Effector memory CD4-positive, alpha-beta T cell (primary cell): ENCODE data around the gene CCDC88C.
"Not testable (repeated sequence)": the region's sequence is repeated elsewhere in the genome, so short reads cannot be mapped to it uniquely, and the experiment has no call there.

Source experiments
- DNase-seq, 3 donors: peaks; one replicate each; pipeline ENCODE4 v3.0.0-alpha.2; 2020
- H3K27ac ChIP-seq: 2 replicates; pipeline ENCODE4 v1.7.0; 2013; ENCODE audit warnings: mild to moderate bottlenecking, low read length, moderate library complexity; ENCODE audit not compliant: insufficient read depth, poor library complexity, severe bottlenecking
- H3K27me3 ChIP-seq: replicated peaks from 2 replicates; pipeline ENCODE4 v1.7.0; 2013; ENCODE audit warnings: mild to moderate bottlenecking, low read length; ENCODE audit not compliant: insufficient read depth, control insufficient read depth, poor library complexity, severe bottlenecking
- H3K36me3 ChIP-seq: 2 replicates; pipeline ENCODE4 v1.7.0; 2013; ENCODE audit warnings: mild to moderate bottlenecking, low read length, moderate library complexity; ENCODE audit not compliant: control insufficient read depth, insufficient read depth
- H3K4me1 ChIP-seq: 2 replicates; pipeline ENCODE4 v1.7.0; 2013; ENCODE audit warnings: low read length, mild to moderate bottlenecking; ENCODE audit not compliant: control insufficient read depth, insufficient read depth, poor library complexity, severe bottlenecking
- H3K4me3 ChIP-seq: 2 replicates; pipeline ENCODE4 v1.7.0; 2013; ENCODE audit warnings: low read length, low read depth, mild to moderate bottlenecking; ENCODE audit not compliant: insufficient read depth, poor library complexity, severe bottlenecking
- H3K9me3 ChIP-seq: 2 replicates; pipeline ENCODE4 v1.7.0; 2013; ENCODE audit warnings: mild to moderate bottlenecking, low read length, moderate library complexity; ENCODE audit not compliant: control insufficient read depth

The CCDC88C gene

DNA sequence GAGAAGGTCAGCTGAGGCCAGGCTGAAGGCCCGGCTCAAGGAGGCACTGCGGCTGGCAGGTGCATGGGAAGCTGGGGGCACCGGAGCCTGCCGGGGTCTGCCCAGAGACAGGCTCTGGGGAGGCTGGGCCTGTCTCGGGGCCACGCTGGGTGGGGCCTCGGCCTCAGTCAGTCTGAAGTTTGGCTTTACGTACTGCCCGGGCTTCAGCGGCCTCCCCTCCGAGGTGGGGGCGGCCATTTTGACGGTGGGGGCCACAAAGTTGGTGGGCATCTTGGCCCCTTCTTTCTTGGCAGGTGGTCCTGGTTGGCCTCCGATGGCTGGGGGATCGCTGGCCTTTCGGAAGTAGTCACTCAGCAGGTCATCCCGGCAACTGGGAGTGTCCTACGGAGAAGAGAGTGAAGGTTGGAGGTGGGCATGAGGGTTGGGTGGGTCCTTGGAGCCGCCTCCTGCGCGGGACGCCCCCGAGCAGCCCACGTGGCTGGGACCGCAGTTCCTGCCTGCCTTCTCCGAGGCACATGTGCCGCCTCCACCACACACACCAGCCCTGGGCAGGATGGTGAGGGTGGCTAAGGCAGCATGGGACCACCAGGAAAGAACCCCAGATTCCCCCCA, 144.2 kb downstream of the CCDC88C start:
- no peak for DNase-seq
- peaks cover 77% of the 10 kb centered on the region for H3K36me3 ChIP-seq

DNA sequence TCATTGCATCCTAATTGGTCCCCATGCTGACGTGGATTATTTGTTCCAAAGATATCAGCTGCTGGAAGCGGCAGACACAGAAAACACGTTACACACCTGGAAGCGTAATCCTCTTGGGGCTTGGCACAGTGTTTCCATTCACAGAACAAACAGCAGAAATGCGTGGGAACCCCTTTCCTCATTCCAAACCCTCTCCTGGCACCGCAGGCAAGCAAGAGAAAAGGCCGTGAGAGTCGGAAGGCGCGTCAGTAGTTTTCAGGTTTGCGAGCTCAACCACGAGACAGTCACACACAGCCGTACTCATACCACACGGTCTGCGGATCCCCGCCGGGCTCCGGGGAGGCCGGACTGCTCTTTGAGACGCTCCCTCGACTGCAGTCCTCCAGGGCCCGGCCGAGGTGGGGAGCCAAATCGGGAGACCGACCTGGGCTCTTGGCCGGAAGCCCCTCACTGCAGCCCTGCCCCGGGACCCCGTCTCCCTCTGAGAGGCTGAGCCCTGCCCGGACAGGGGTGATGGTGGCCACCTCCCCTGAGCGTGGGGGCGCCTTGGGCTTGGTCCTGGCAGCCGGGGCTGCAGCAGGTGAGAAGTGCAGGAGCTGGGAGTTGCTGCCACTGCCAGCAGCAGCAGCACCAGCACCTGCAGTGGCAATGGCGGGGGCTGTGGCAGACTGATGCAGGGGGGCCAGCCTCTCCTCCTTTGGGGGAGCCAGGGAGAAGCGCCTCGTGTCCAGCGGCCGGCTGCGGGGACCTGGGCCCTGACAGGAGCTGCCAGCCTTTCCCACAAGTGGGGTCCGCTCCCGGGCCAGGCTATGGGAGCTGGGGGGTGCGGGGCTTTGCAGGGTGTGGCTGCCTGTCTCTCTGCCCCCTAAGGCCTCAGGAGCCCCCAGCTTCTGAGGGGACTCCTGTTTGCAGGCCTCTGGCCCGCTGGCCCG, 145.0 kb downstream of the CCDC88C start:
- Histone ChIP-seq H3K27ac (no peak overlapping the region), H3K27me3 (no peaks in the 10 kb centered on the region), H3K9me3 (no peaks in the 10 kb centered on the region), H3K4me3 (no peak overlapping the region), H3K4me1 (no peaks in the 10 kb centered on the region), H3K36me3 (peaks cover 69% of the 10 kb centered on the region)
- no peak for DNase-seq

More for the DNA sequence above, 144.2 kb downstream of the CCDC88C start:
- no peaks in the 10 kb centered on the region for H3K4me1 ChIP-seq
- no peak overlapping the region for H3K27ac ChIP-seq
- H3K9me3 ChIP-seq = no peaks in the 10 kb centered on the region
- no peak overlapping the region for H3K4me3 ChIP-seq
- H3K27me3 ChIP-seq = no peaks in the 10 kb centered on the region

DNA sequence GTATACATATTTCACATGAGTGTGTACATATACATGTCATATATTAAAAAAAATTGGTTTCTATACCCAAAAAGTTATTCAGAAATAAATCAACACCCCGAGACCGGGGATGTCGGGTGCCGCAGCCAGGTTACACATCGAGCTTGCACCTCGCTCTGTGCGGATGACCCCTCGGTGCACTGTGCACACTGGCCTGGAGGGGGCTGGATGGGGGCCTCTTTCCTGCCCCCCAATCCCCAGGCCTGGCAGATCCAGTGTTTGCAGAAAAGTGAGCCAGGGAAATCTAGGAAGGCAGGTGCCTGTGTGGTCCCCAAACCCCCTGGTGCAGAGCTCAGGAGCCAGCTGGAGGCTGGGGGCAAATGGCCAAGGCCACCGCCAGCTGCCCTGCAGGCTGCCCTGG, 146.0 kb downstream of the CCDC88C start:
- H3K4me3 ChIP-seq = no peak overlapping the region
- no peak for DNase-seq
- H3K9me3 ChIP-seq = no peaks in the 10 kb centered on the region
- H3K27me3 ChIP-seq = no peaks in the 10 kb centered on the region
- H3K36me3 ChIP-seq = peaks cover 60% of the 10 kb centered on the region
- no peaks in the 10 kb centered on the region for H3K4me1 ChIP-seq
- no peak overlapping the region for H3K27ac ChIP-seq

GRCh38 chr14:91270619-91271018, 147.0 kb downstream of the CCDC88C start:
- H3K27me3 ChIP-seq = no peaks in the 10 kb centered on the region
- H3K9me3 ChIP-seq = no peaks in the 10 kb centered on the region
- no peak for DNase-seq
- no peak overlapping the region for H3K27ac ChIP-seq
- H3K4me3 ChIP-seq = no peak overlapping the region
- no peaks in the 10 kb centered on the region for H3K4me1 ChIP-seq
- H3K36me3 ChIP-seq = peaks cover 52% of the 10 kb centered on the region

DNA sequence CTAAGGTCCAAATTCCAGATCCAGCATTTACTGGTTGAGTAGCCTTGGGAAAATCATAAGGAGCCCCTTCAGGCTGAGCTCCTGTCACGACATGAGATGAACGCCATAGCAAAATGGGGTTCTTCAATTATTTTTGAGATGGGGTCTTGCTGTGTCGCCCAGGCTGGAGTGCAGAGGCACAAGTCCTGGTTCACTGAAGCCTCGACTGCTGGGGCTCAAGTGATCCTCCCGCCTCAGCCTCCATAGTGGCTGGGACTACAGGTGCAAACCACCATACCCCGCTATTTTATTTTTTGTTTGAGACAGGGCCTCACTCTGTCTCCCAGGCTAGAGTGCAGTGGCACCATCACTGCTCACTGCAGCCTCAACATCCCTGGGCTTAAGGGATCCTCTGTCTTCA, 147.4 kb downstream of the CCDC88C start:
- Histone ChIP-seq H3K4me1 (no peaks in the 10 kb centered on the region), H3K27me3 (no peaks in the 10 kb centered on the region), H3K36me3 (peaks cover 49% of the 10 kb centered on the region), H3K9me3 (no peaks in the 10 kb centered on the region), H3K4me3 (no peak overlapping the region), H3K27ac (no peak overlapping the region)
- DNase-seq = no peak

DNA sequence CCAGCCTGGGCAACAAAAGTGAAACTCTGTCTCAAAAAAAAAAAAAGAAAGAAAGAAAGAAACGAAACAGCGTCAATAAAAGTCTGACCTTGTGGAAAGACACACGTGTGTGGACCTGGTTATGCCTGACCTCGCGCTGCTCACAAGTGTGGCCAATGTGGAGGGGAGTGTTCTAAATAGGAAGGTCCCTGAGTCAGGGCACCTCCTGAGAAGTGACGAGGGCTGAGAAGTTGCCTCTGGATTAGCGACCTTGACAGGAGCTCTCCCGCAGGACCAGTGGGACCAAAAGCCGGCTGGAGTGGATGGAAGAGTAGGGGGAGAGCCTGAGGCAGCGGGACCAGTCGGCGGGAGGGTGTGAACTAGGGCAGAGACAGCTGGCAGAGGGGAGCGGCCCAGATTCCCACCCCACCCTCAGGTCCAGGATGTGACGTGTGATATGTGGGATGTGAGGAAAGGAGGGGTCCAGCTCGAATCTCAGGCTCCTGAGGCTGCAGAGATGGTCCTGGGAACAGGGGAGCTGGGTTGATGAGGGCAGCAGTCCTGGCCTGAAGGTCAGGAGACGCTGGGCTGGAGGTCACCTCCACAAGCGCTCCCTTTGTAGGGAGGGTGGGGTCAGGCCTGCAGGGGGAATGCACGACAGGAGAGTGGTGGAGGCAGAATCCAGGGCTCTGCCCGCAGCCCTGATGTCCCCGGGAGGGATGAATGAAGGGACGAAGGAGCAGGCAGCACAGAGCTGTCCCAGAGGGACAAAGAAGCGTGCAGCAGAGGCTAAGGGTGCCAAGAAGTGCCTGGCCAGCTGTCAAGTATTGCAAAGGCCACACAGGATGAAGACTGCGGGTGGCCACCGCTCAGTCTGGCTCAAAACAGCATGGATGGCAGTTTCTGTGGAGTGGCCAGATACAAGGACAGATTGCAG, 148.3 kb downstream of the CCDC88C start:
- Histone ChIP-seq H3K4me1 (peaks cover 3% of the 10 kb centered on the region), H3K36me3 (peaks cover 41% of the 10 kb centered on the region), H3K4me3 (no peak overlapping the region), H3K27me3 (no peaks in the 10 kb centered on the region), H3K9me3 (no peaks in the 10 kb centered on the region), H3K27ac (no peak overlapping the region)
- no peak for DNase-seq

DNA sequence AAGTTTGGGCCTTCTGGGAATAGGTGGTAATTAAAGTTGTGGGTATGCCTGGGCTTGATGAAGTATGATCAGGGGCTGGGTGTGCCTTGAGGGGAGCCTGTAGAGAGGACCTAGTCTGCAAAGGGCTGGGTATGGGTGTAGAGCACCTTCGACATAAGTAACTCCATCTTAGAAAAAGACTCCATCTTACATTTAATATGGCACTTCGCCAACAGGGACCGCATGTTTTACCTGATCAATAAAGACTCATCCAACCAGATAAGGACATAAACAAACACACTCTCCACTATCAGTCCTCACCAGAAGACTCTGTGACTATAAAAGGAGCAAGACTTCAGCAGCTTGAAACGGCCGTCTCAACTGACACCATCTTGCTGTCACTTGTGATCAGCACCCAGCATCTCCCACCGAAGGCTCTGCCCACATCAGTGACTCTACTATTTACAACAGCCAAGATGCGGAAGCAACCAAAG, 149.6 kb downstream of the CCDC88C start:
- H3K4me1 ChIP-seq = peaks cover 9% of the 10 kb centered on the region
- peaks cover 28% of the 10 kb centered on the region for H3K36me3 ChIP-seq
- no peaks in the 10 kb centered on the region for H3K27me3 ChIP-seq
- DNase-seq = no peak
- no peak overlapping the region for H3K4me3 ChIP-seq
- no peaks in the 10 kb centered on the region for H3K9me3 ChIP-seq
- H3K27ac ChIP-seq = no peak overlapping the region

- H3K4me3 ChIP-seq, DNase-seq, H3K27ac ChIP-seq, H3K9me3 ChIP-seq, H3K4me1 ChIP-seq, H3K27me3 ChIP-seq: not testable (repeated sequence)
- H3K36me3 ChIP-seq = peaks cover 12% of the 10 kb centered on the region
These were observed 151.3 kb downstream of the CCDC88C start for GRCh38 chr14:91266276-91266675.

DNA sequence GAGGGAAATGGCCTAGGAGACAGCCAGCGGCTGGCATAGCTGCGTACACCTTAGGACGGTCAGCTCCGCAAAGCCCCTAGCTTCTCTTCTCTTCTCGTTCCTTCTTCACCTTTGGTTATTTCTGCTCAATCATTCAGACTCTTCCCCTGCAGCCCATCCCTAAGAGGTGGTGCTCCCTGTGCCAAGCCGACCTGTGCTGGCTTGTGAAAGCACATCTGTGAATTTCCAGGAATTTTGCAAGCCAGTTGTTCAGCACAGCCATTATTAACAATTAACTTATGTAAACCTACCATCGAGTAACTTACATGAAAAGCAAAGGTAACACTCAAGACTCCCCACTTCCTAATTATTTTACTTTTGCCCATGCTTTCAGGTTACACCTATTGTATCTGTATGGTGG, 152.2 kb downstream of the CCDC88C start:
- Histone ChIP-seq H3K4me1 (peaks cover 9% of the 10 kb centered on the region), H3K27ac (no peak overlapping the region), H3K36me3 (peaks cover 9% of the 10 kb centered on the region), H3K9me3 (no peaks in the 10 kb centered on the region), H3K4me3 (no peak overlapping the region), H3K27me3 (no peaks in the 10 kb centered on the region)
- DNase-seq = no peak
